A549 treated with AZD2906 at 1 μM for 4 hours (cell line): Measurements from ENCODE around the gene RXRG. TPM values are rescaled to one million over a fixed set of nuclear protein-coding genes. Genes with fewer than 3 reads are reported as not detected.

Experiments
- total RNA-seq: library from RNA; stranded (reverse); fragments of 200-300 nt; extraction: Qiagen RNA extraction; gene quantifications from 5 replicates; pipeline ENCODE4 v1.2.3, GENCODE V29; 2022

Gene RXRG
- 0.03 to 0.09 TPM (median 0.07 TPM) in 3 of 5 replicates, not detected in the others for total RNA-seq

DNA sequence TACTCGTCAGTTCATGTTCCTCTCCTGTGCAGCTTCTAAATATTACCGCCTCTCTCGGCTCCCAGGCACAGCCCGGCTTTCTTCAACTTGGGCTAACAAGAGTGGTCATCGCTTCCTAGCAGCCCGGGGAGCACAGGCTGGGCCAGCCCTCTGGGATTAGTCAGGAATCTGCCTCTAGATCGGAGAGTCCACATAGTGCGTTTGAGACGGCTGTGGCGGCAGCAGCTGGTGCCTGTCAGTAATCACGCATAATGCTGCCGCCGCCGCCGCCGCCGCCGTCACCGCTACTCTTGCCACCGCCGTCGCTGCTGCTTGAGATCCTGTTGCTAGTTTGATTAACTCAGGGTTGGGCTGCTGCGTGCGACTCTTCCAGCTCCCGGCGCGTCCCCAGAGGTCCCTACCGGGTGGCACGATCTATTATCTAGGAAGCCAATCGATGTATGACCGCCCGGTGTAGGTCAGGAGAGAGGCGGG lies at the start of gene RXRG:
Gene RXRG (minus strand): TSS at position 230 of the 474 bp plus-strand sequence. CDS start 233 bp downstream, outside the sequence.

DNA sequence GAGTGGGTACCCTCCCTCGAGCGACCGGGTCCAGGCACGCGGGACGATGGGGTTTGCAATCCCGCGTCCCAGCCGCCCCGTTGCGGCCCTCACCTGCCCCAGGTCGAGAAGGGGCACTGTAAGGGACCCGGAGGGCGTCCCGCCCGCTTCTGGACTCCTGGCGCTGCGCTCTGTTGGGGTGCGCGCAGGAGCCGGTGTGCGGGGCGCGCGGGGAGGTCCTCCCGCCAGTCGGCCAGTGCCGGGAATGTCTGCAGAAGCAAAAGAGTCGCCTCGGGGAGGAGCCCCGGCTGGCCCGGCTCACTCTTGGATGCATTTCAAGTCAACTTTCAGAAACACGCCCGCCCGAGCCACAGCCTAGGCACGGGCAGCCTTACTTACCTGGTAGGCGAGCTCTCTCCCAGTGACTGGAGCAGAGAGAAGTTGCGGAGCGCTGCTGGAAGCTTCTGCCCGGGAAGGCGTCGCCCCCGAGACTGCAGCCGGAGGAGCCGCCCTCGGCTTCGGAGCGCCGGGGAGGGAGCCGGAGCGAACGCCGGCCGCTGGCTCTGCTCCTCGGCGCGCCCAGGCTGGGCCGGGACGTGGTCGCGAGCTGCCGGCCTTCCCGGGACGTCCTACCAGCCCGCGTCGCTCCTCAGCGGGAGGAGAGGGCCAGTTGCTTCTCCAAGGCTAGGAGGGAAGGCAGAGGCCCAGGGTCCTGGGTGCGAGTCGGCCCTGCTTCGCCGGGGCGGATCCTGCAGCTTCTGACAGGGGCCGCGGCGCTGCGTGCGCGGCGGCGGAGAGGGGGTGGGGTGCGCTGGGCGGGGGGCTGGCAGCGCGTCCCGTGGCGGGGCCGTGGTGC lies 88.7 kb downstream of the RXRG start, which contains the start of gene LMX1A:
Gene LMX1A (minus strand): TSS at position 739 of the 835 bp plus-strand sequence. CDS start 1,156 bp downstream, outside the sequence.

Other genes starting within 250 kb of the RXRG start
- gene LMX1A, start 88.4 kb downstream of the RXRG start, total RNA-seq: not detected in 5 replicates
- gene LRRC52, start 98.9 kb upstream of the RXRG start, total RNA-seq: not detected in 5 replicates
- gene MGST3, start 186.1 kb upstream of the RXRG start, total RNA-seq: 199 to 233 TPM (median 207 TPM) in 5 replicates